DND-41 (cell line): ENCODE results near the gene GATAD2B.

Experiments used
- ATAC-seq: fragments of 200-7000 bp; cut with Tn5 transposase; 3 replicates; pipeline ENCODE4 v1.9.1; 2021; ENCODE audit warnings: low read depth; ENCODE audit not compliant: insufficient read depth
- DNase-seq: peaks from one replicate; pipeline ENCODE4 v3.0.0-alpha.2; 2020
- H2AFZ ChIP-seq: 2 replicates; pipeline ENCODE4 v1.6.0; 2012; ENCODE audit warnings: low read depth, low read length
- H3K27ac ChIP-seq: 2 replicates; pipeline ENCODE4 v1.5.1; 2012; ENCODE audit warnings: low read length, inconsistent platforms
- H3K27me3 ChIP-seq: fragments of 200-600 bp; sonication (generic); 2 replicates; pipeline ENCODE4 v1.6.0; 2012; ENCODE audit warnings: low read length, mild to moderate bottlenecking, inconsistent platforms; ENCODE audit not compliant: insufficient read depth, poor library complexity
- H3K36me3 ChIP-seq: 2 replicates; pipeline ENCODE4 v1.5.1; 2012; ENCODE audit warnings: low read length, inconsistent platforms; ENCODE audit not compliant: insufficient read depth
- H3K4me1 ChIP-seq: 2 replicates; pipeline ENCODE4 v1.5.1; 2012; ENCODE audit warnings: mild to moderate bottlenecking, low read length; ENCODE audit not compliant: insufficient read depth
- H3K4me2 ChIP-seq: 2 replicates; pipeline ENCODE4 v1.6.0; 2012; ENCODE audit warnings: mild to moderate bottlenecking, moderate library complexity, low read length, inconsistent platforms; ENCODE audit not compliant: insufficient read depth
- H3K4me3 ChIP-seq, 2 experiments: fragments of 200-600 bp in 1 of 2; shearing (Covaris generic) in 1 of 2; 2 replicates each; pipeline ENCODE4 v1.5.1; 2012 to 2016; ENCODE audit warnings: inconsistent platforms in 2 of 2, low read length in 2 of 2, mild to moderate bottlenecking in 2 of 2, low read depth in 1 of 2, moderate library complexity in 1 of 2
- H3K79me2 ChIP-seq: 2 replicates; pipeline ENCODE4 v1.6.0; 2012; ENCODE audit warnings: low read length, inconsistent platforms; ENCODE audit not compliant: insufficient read depth
- H3K9ac ChIP-seq: 2 replicates; pipeline ENCODE4 v1.6.0; 2012; ENCODE audit warnings: low read depth, mild to moderate bottlenecking, inconsistent platforms, low read length, moderate library complexity
- H3K9me3 ChIP-seq: 2 replicates; pipeline ENCODE4 v1.5.1; 2012; ENCODE audit warnings: low read length, moderate library complexity, mild to moderate bottlenecking, inconsistent platforms; ENCODE audit not compliant: insufficient read depth, severe bottlenecking
- H4K20me1 ChIP-seq: 2 replicates; pipeline ENCODE4 v1.6.0; 2012; ENCODE audit warnings: low read length; ENCODE audit not compliant: insufficient read depth
- EZH2 ChIP-seq: IDR thresholded peaks from 3 replicates; pipeline ENCODE4 v1.6.1; 2012; ENCODE audit warnings: borderline replicate concordance, low read depth, mild to moderate bottlenecking, moderate library complexity, low read length, inconsistent platforms; ENCODE audit not compliant: severe bottlenecking
- TF ChIP-seq, protein P1 (sequence below): IDR thresholded peaks from 2 replicates; pipeline ENCODE4 v1.5.1; 2012; ENCODE audit warnings: borderline replicate concordance, low read length, moderate library complexity, mild to moderate bottlenecking; ENCODE audit not compliant: poor library complexity, severe bottlenecking; ENCODE audit errors: extremely low read depth

The GATAD2B gene

DNA sequence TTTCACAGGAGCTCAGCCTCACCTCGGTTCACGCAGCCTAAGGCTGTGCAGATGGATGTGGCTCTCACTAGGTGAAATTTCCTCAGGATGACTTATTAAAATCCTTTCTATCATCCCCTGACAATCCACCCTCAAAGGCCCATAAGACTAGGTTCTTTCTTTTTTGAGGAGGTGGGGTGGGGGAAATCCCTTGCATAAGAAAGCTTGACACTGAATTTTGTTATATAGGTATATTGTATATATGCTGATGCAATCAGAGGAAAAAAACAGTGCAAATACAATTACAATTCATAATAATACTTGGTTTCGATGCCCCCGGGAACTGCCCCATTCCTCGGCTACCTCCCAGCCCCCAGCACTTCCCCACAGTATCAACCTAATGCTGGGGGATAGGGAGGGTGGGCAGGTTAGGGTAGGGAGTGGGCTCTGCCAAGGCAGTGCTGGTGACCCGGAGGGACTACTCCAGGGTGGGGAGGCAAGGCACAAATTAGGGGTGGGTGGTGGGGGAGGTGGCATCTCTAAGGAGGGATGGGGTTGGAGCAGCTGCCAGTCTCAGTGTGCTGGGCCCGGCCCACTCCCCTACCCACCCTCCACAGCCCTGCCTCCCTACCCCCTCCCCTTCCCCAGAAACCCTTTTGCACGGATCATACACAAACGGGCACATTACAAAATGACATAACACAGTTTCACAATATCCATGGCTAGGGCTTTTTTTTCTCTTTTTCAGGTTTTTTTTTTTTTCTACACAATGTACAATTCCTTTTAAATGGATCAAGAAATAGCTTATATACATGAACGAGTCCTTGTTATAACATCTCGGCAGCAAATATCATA lies 116.7 kb downstream of the GATAD2B start:
- ATAC-seq, result no peak
- no peak overlapping the region for H3K4me3 ChIP-seq
- no peak for DNase-seq
- no peaks in the 10 kb centered on the region for H3K4me1 ChIP-seq
- H3K9me3 ChIP-seq, result no peaks in the 10 kb centered on the region
- no peak overlapping the region for H3K4me2 ChIP-seq
- no peak overlapping the region for H3K27ac ChIP-seq
- TF ChIP-seq, protein P1, sequence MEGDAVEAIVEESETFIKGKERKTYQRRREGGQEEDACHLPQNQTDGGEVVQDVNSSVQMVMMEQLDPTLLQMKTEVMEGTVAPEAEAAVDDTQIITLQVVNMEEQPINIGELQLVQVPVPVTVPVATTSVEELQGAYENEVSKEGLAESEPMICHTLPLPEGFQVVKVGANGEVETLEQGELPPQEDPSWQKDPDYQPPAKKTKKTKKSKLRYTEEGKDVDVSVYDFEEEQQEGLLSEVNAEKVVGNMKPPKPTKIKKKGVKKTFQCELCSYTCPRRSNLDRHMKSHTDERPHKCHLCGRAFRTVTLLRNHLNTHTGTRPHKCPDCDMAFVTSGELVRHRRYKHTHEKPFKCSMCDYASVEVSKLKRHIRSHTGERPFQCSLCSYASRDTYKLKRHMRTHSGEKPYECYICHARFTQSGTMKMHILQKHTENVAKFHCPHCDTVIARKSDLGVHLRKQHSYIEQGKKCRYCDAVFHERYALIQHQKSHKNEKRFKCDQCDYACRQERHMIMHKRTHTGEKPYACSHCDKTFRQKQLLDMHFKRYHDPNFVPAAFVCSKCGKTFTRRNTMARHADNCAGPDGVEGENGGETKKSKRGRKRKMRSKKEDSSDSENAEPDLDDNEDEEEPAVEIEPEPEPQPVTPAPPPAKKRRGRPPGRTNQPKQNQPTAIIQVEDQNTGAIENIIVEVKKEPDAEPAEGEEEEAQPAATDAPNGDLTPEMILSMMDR, result no peak
- no peak overlapping the region for H2AFZ ChIP-seq
- no peaks in the 10 kb centered on the region; the same call in none of the 2 replicates for H4K20me1 ChIP-seq
- peaks cover 44% of the 10 kb centered on the region for H3K36me3 ChIP-seq
- no peaks in the 10 kb centered on the region for H3K27me3 ChIP-seq
- no peaks in the 10 kb centered on the region for H3K79me2 ChIP-seq
- H3K9ac ChIP-seq, result no peak overlapping the region

DNA sequence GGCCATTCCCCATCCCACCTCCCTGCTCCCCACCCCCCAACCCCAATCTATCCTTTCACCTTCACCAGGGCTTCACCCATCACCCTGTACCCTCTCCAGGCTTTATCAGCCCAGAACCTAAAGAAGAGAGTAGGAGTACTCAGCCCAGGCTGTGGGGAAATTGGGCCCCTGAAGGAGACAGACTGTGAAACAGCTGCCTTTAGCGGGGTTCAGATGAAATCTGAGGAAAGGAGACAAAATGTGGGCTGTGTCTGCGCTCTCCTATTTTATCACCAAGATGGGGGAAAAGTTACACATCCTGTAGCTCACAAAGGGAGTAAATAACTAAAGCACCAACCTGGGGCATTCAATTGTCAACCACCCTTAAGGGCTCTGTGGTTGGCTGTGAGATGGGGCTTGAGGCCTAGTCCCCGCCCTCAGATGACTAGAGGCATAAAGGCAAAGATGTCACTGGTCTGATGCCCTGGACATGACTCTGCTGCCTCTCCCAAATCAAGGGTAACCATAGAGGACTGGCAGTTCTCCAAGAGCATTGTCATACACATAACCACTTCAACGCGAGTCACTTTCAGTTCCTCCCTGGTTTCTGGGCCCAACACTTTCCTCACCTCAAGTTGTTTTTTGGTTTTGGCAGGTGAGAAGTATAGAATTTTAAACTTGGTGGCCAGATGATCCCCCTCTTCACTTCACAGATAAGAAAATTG lies 117.6 kb downstream of the GATAD2B start:
- no peak overlapping the region for H2AFZ ChIP-seq
- H3K9me3 ChIP-seq, result no peaks in the 10 kb centered on the region
- H3K4me2 ChIP-seq, result no peak overlapping the region
- DNase-seq (no peak), ATAC-seq (peak; percentile 27; the same call in 1 of the 3 replicates)
- no peaks in the 10 kb centered on the region; the same call in none of the 2 replicates for H4K20me1 ChIP-seq
- no peak overlapping the region for H3K9ac ChIP-seq
- H3K27me3 ChIP-seq, result no peaks in the 10 kb centered on the region
- no peak overlapping the region for H3K4me3 ChIP-seq
- no peak overlapping the region for H3K27ac ChIP-seq
- H3K79me2 ChIP-seq, result no peaks in the 10 kb centered on the region
- TF ChIP-seq, protein P1, result no peak
- no peak for TF ChIP-seq EZH2
- H3K4me1 ChIP-seq, result no peaks in the 10 kb centered on the region
- peaks cover 36% of the 10 kb centered on the region for H3K36me3 ChIP-seq

DNA sequence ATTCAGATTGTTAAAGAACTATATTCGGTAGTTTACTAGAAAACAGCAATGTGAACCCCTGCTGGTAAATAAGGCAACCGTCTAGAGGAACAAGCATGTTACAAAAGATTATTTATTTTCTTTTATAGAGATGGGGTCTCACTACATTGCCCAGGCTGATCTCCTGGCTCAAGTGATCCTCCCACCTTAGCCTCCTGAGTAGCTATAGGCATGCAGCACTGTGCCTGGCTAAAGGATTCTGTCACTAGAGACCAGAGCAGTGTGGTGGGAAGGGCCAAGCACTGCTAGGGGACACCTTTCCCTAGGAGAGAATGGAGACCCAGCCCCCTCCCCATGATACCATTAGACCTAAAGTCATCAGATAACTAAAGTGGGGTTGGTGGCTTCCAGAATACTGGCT lies 118.7 kb downstream of the GATAD2B start:
- no peak for TF ChIP-seq EZH2
- TF ChIP-seq, protein P1, result no peak
- no peak for ATAC-seq
- H3K4me3 ChIP-seq, result no peak overlapping the region
- no peak overlapping the region for H3K4me2 ChIP-seq
- no peaks in the 10 kb centered on the region for H3K4me1 ChIP-seq
- no peaks in the 10 kb centered on the region for H3K27me3 ChIP-seq
- H3K36me3 ChIP-seq, result peaks cover 25% of the 10 kb centered on the region
- H3K79me2 ChIP-seq, result no peaks in the 10 kb centered on the region
- no peak for DNase-seq
- H4K20me1 ChIP-seq, result no peaks in the 10 kb centered on the region; the same call in 1 of the 2 replicates
- no peak overlapping the region for H3K27ac ChIP-seq
- H3K9me3 ChIP-seq, result no peaks in the 10 kb centered on the region
- H2AFZ ChIP-seq, result no peak overlapping the region
- H3K9ac ChIP-seq, result no peak overlapping the region
